ENCODE data around the gene SATB2. TPM values are rescaled to one million over a fixed set of nuclear protein-coding genes. Genes with fewer than 3 reads are reported as not detected.

SATB2 gene
- total RNA-seq, 3 donors from 2014 or later: 125 to 328 (median 183) TPM

GRCh38 chr2:199477277-199477834, 19.6 kb upstream of the SATB2 start:
- peak; percentile 66 for ATAC-seq

GRCh38 chr2:199471443-199472057, 13.8 kb upstream of the SATB2 start:
- peak; percentile 68 for ATAC-seq
- DNase-seq: peak; percentile 78 to 91 (median 80)
- intact Hi-C loops (cut with DNase I, micrococcal nuclease): no loop called here

More at GRCh38 chr2:199477277-199477834, 19.6 kb upstream of the SATB2 start:
- peak in 1 of 3 donors; percentile 52 for DNase-seq
- H3K4me3 ChIP-seq: peak overlapping the region; percentile 12
- no peaks in the 10 kb centered on the region for H3K4me1 ChIP-seq (ENCODE audit: low read depth)
- H3K9me3 ChIP-seq: no peaks in the 10 kb centered on the region
- intact Hi-C loops (cut with DNase I, micrococcal nuclease): no loop called here
- TF ChIP-seq CTCF (IDR thresholded peaks at IDR 0.05): no peak
- H3K36me3 ChIP-seq (ENCODE audit: low read depth): no peaks in the 10 kb centered on the region

GRCh38 chr2:199470672-199471442, 13.1 kb upstream of the SATB2 start:
- no peak for TF ChIP-seq CTCF (IDR thresholded peaks at IDR 0.05)
- ATAC-seq (peak; percentile 3), DNase-seq (peak; percentile 47 to 58 (median 50))
- H3K4me3 ChIP-seq: peak overlapping the region; percentile 28
- H3K9me3 ChIP-seq: no peaks in the 10 kb centered on the region
- H3K4me1 ChIP-seq (ENCODE audit: low read depth): peaks cover 19% of the 10 kb centered on the region
- intact Hi-C loops (cut with DNase I, micrococcal nuclease): no loop called here
- H3K36me3 ChIP-seq (ENCODE audit: low read depth): no peaks in the 10 kb centered on the region

More at GRCh38 chr2:199471443-199472057, 13.8 kb upstream of the SATB2 start:
- peaks cover 18% of the 10 kb centered on the region for H3K4me1 ChIP-seq (ENCODE audit: low read depth)
- no peaks in the 10 kb centered on the region for H3K36me3 ChIP-seq (ENCODE audit: low read depth)
- TF ChIP-seq CTCF (IDR thresholded peaks at IDR 0.05): peak; percentile 43
- no peaks in the 10 kb centered on the region for H3K9me3 ChIP-seq
- H3K4me3 ChIP-seq: peak overlapping the region; percentile 28

GRCh38 chr2:199470361-199470671, 12.6 kb upstream of the SATB2 start:
- no peak for ATAC-seq
- TF ChIP-seq CTCF (IDR thresholded peaks at IDR 0.05): no peak
- H3K36me3 ChIP-seq (ENCODE audit: low read depth): no peaks in the 10 kb centered on the region
- H3K4me3 ChIP-seq: peak overlapping the region; percentile 28
- peaks cover 19% of the 10 kb centered on the region for H3K4me1 ChIP-seq (ENCODE audit: low read depth)
- intact Hi-C loops (cut with DNase I, micrococcal nuclease): no loop called here
- peak in 1 of 3 donors; percentile 30 for DNase-seq
- no peaks in the 10 kb centered on the region for H3K9me3 ChIP-seq

- TF ChIP-seq CTCF (IDR thresholded peaks at IDR 0.05): no peak
- Histone ChIP-seq H3K9me3 (no peaks in the 10 kb centered on the region), H3K4me3 (peak overlapping the region; percentile 28), H3K36me3 (ENCODE audit: low read depth) (no peaks in the 10 kb centered on the region), H3K4me1 (ENCODE audit: low read depth) (peaks cover 19% of the 10 kb centered on the region)
- ATAC-seq (no peak), DNase-seq (peak in 2 of 3 donors; percentile 51 to 58)
- intact Hi-C loops (cut with DNase I, micrococcal nuclease): loop anchor here in 1 of 2 donors (10.0 kb wide), 1 partner anchor 1155 kb away; no protein-coding TSS in a partner anchor
These were observed 12.0 kb upstream of the SATB2 start for GRCh38 chr2:199469514-199470360.
